OCI-LY3 (cell line): ENCODE results near the gene ZSCAN31.

Experiments
- EZH2phosphoT487 ChIP-seq: fragments of 200-600 bp; shearing (Covaris generic); IDR thresholded peaks from 2 replicates; pipeline ENCODE4 v1.6.1; 2018; ENCODE audit warnings: antibody characterized with exemption, mixed run types, low read depth
- TF ChIP-seq, protein P1 (sequence below): fragments of 200-600, 300-600 bp; sonication (generic); IDR thresholded peaks from 2 replicates; pipeline ENCODE4 v1.5.1; 2014; ENCODE audit warnings: antibody characterized with exemption, low read length, low read depth

GRCh38 chr6:28353356-28353755 is 17.4 kb upstream of the ZSCAN31 start:
- TF ChIP-seq, protein P1, sequence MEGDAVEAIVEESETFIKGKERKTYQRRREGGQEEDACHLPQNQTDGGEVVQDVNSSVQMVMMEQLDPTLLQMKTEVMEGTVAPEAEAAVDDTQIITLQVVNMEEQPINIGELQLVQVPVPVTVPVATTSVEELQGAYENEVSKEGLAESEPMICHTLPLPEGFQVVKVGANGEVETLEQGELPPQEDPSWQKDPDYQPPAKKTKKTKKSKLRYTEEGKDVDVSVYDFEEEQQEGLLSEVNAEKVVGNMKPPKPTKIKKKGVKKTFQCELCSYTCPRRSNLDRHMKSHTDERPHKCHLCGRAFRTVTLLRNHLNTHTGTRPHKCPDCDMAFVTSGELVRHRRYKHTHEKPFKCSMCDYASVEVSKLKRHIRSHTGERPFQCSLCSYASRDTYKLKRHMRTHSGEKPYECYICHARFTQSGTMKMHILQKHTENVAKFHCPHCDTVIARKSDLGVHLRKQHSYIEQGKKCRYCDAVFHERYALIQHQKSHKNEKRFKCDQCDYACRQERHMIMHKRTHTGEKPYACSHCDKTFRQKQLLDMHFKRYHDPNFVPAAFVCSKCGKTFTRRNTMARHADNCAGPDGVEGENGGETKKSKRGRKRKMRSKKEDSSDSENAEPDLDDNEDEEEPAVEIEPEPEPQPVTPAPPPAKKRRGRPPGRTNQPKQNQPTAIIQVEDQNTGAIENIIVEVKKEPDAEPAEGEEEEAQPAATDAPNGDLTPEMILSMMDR: no peak
- TF ChIP-seq EZH2phosphoT487: no peak
